T-helper 1 cell (primary cell): ENCODE results near the gene GPANK1.

Source experiments
- DNase-seq, 5 donors: peaks; one replicate each; pipeline ENCODE4 v3.0.0-alpha.2; 2012 to 2020

The GPANK1 gene

GRCh38 chr6:31690231-31691077 is 25.7 kb upstream of the GPANK1 start:
- DNase-seq: no peak

DNA sequence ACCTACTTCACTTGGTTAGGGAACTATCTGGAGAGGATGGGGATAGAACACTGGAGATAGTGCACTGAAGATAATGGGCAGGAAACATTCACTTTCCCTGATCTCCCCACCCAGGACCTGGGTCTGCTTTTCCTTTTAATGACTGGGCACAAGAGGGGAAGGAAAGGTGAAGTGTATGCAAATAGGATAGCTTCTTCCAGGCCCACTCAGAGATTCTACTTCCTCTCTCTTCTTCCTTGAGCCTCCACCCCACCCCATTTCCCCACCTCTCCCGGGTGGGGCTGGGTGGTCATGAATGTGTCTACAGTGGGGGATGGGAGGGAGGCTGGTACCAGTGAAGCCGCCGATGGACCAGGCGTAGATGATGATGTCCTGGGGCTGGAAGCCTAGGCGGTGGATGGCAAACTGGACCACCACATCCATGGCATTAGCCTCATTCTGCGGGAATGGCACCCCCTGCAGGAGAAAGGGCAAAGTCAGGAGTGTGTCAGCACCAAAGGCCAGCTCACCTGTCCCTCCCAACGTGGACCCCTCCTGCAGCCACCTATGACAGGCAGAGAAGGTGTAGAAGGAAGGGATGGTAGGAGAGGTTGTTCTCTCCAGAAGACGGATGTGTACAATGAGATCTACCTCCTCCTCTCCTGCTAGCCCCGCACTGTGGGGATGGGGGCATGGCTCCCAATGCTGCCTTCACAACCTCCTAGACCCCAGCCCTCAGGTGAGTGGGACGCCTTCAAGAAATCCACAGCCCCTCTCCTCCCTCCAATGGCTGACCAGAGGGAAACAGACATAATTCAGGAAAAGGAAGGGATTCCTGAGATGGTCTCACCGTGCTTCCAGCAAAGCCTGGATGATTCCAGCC is 24.7 kb upstream of the GPANK1 start:
- DNase-seq: no peak

- no peak for DNase-seq
Measured at GRCh38 chr6:31687860-31688693, 23.3 kb upstream of the GPANK1 start.

- no peak for DNase-seq
Measured at GRCh38 chr6:31687321-31687720, 22.5 kb upstream of the GPANK1 start.

GRCh38 chr6:31686483-31686882 is 21.7 kb upstream of the GPANK1 start:
- DNase-seq: no peak

DNA sequence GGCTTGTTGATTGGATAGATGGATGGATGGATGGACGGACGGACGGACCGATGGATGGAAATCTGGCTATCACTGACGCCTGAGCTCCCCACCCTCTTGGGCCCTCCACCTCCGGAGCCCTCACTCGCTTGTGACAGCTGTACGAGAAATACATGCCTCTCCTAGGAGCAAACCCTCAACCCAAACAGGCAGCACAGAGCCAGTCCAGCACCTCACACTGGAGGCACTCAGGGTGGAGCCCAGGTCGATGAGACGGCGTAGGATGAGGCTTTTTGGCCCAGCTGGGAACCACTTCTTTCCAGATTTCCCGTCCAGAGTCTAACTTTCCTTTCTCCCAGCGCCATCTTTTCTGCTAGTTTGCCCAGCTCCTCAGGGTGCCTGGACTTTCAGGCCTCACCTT is 18.8 kb upstream of the GPANK1 start:
- DNase-seq: no peak

GRCh38 chr6:31681135-31681671 is 16.4 kb upstream of the GPANK1 start:
- DNase-seq: peak in 3 of 5 donors; percentile 26 to 40 (median 32)

DNA sequence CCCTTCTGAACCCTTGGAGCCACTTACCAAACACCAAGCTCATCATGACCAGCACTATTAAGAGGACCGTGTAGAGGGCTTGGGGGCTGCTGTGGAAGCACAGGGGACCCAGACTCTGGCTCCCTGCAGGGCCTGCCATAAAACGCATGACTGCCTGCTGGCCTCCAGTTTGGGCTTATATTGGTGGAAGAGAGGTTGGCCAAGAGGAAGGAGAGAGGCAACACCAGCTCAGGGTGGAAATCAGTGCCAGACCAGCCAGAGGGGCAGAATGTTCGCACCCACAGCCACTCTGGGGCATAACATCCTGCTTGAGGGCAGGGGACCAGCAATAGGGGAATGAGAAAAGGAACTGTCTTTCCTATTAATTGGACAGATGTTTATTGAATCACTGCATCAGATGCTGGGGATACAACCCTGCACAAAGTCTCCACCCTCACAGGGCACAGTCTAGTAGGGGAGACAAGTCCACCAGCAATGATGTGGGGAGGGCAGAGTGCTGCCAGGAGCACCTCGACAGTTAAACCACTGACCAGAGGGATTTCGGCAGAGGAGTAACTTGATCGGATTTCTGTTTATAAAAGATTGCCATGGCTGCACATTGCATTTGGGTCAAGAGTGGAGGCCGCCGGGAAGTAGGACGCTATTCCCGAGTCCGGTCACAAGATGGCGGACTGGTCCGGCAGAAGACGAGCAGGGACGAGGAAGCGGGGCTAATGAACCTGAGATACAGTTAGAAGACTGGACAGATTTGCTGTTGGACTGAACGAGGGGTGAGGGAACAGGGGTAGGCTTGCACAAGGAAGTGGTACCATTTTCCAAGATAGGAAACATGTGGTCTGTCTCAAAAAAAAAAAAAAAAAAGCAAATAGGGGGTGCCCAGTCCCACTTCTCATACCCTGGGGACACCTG is 15.7 kb upstream of the GPANK1 start, which contains the start of gene LY6G5C:
Gene LY6G5C, minus strand, starts transcription at position 842 of the 909 bp plus-strand sequence. Its CDS starts 694 bp downstream, at position 148.
- peak; percentile 22 to 79 (median 49) for DNase-seq

- DNase-seq: no peak
Measured at GRCh38 chr6:31677955-31678354, 13.2 kb upstream of the GPANK1 start.

DNA sequence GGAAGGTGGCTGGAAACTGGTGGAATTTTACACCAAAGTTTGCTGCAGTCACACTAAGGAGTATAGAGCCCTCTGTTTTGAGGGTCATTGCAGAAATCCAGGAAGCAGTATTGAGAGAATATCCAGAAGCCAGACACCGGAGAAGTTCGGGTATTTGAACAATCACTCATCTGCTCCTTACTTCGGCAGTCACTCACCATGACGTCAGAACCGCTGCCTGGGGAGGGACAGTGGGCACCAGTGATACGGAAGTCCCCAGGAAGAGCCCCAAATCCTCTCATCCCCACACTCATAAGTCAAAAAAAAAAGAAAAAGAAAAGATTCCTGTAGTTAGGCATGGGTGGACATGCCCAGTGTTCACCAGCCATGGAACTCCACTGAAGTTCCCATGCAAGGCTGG is 12.1 kb upstream of the GPANK1 start:
- DNase-seq: no peak

DNA sequence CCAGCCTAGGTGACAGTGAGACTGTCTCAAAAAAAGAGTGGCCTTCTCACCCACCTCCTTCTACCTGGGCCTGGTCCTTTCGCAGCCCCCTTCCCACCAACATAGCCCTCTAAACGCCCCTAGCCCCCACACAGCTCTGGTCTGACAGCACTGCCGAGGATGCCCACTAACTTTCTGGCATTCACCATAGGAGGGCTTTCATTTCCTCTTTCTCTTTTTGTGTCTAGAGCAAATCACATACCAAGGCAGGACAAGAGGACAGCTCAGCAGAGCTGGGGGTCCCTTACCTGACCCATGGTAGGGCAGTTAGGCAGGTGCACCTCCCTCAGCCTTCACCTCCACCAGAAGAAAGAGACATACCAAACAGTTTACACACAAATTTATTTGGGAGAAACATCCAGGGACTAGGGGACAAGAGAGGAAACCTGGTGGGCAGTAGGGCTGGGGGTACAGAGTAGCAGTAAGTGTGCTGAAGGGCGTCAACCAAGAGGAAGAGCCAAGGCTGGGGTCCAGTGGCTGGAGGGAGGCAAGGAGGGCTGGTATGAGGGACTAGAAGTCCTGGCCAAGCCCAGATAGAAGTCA is 11.6 kb upstream of the GPANK1 start:
- DNase-seq: no peak

GRCh38 chr6:31669676-31670075 is 4.9 kb upstream of the GPANK1 start, which contains the start of gene LY6G5B:
TSS of gene LY6G5B (plus strand) at chr6:31669976. CDS start at chr6:31670951, 975 bp downstream.
- DNase-seq: no peak

GRCh38 chr6:31666337-31666965 is 1.7 kb upstream of the GPANK1 start:
- no peak for DNase-seq

- peak; percentile 97 to 99 (median 98) for DNase-seq
Measured at GRCh38 chr6:31665501-31666336, 922 bp upstream of the GPANK1 start, which contains the start of gene CSNK2B. TSS of gene CSNK2B (plus strand) at chr6:31666080. CDS start at chr6:31666832, 752 bp downstream.

DNA sequence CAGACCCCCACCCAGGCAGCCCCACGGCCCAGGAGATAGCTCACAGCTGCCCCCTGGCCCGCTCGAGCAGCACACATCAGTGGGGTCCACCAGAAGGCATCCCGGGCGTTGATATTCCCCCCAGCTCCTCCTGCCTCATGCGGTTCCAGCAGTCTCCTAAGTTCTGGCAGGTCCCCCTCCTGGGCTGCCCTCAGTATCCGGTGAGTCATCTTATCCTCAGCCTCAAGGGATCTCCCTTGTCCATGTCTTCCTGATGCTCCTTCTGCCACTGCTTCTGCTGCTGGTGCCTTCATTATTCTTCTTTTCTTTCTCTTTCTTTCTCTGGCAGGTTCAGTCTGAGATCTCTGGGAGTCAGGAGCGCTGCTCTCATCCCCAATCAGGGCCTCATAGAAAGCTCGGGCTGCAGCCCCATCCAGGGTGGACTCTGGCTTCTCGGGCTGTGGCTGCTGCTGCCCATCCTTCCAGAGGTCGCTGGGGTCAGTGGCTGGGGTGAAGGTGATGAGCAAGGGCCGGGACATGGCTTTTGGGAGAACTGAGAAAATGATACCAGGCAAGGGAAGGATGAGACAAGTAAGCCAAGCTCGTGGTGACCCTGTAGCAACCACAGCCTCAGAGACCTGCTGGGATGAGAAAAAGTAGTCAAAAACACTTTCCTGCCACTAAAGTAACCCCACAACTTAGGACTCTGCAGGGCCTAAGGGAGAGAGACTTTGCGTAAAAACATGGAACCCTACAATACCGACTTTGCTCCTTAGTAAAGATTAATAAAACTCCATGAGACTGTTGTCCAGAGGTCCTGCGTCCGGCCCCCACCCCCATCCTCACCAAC is 622 bp downstream of the GPANK1 start:
- DNase-seq: no peak

GRCh38 chr6:31663126-31663960 is 1.5 kb downstream of the GPANK1 start:
- DNase-seq: no peak

- no peak for DNase-seq
Measured at GRCh38 chr6:31662124-31662723, 2.6 kb downstream of the GPANK1 start.
